HepG2 (cell line): ENCODE measurements around the gene KIF22. TPM values are rescaled to one million over a fixed set of nuclear protein-coding genes. Genes with fewer than 3 reads are reported as not detected.

ENCODE experiments used
- ATAC-seq: fragments of 200-7000 bp; cut with Tn5 transposase; 3 replicates; pipeline ENCODE4 v1.9.1; 2020; ENCODE audit warnings: mild to moderate bottlenecking, moderate library complexity
- BruUV-seq: library from RNA; stranded (reverse); fragments of 400-500 nt; replicated peaks from 2 replicates; lab custom pipeline; 2021; lab: Mats Ljungman, UMichigan
- CTCF ChIA-PET: fragments of 300-600 bp; formaldehyde crosslinking; extraction: SDS; loops from one replicate; lab custom pipeline; 2021; ENCODE audit warnings: low total read pairs, inconsistent platforms, low intra/inter-chr PET ratio; lab: Yijun Ruan, JAX
- POLR2A ChIA-PET: fragments of 350-600 bp; sonication (Branson Sonifier 250); formaldehyde crosslinking; loops from one replicate; lab custom pipeline; 2020; ENCODE audit warnings: antibody characterized with exemption, inconsistent platforms; lab: Yijun Ruan, JAX
- DNase-seq: peaks from one replicate; pipeline ENCODE4 v3.0.0-alpha.2; 2015; ENCODE audit warnings: low spot score
- FAIRE-seq: peaks from 3 replicates; lab custom pipeline; 2011; peaks lifted over from hg19 to GRCh38; lab: Jason Lieb, UNC
- H2AFZ ChIP-seq: one replicate; pipeline ENCODE4 v1.6.1; 2011; ENCODE audit warnings: low read length, inconsistent platforms
- H3K27ac ChIP-seq: fragments of 300-600 bp; 3 replicates; pipeline ENCODE4 v1.8.0; 2011; ENCODE audit warnings: mixed run types, mild to moderate bottlenecking, mixed read lengths, low read length, inconsistent platforms; ENCODE audit not compliant: insufficient read depth; ENCODE audit errors: extremely low read length
- H3K27me3 ChIP-seq, 2 experiments: fragments of 200-600 bp in 1 of 2; 2 replicates in 1 of 2; 3 replicates in 1 of 2; pipeline versions ENCODE4 v1.6.0 to v1.8.0; 2011; ENCODE audit warnings: low read length in 2 of 2, mild to moderate bottlenecking in 2 of 2, moderate library complexity in 2 of 2, inconsistent platforms in 1 of 2; ENCODE audit not compliant: insufficient read depth in 2 of 2, control insufficient read depth in 1 of 2
- H3K36me3 ChIP-seq, 2 experiments: fragments of 200-600 bp in 1 of 2; replicated peaks in 1 of 2; 2 replicates in 1 of 2; 3 replicates in 1 of 2; pipeline versions ENCODE4 v1.5.1 to v1.8.0; 2011; ENCODE audit warnings: low read length in 2 of 2, inconsistent platforms in 1 of 2; ENCODE audit not compliant: insufficient read depth in 2 of 2, control insufficient read depth in 1 of 2
- H3K4me1 ChIP-seq: 2 replicates; pipeline ENCODE4 v1.5.1; 2012; ENCODE audit warnings: low read length, inconsistent platforms; ENCODE audit not compliant: insufficient read depth
- H3K4me2 ChIP-seq: 2 replicates; pipeline ENCODE4 v1.6.0; 2011; ENCODE audit warnings: low read depth, low read length, inconsistent platforms
- H3K4me3 ChIP-seq, 3 experiments: fragments of 200-600 bp in 1 of 3; sonication (generic), shearing (Covaris generic) in 1 of 3; replicated peaks in 1 of 3; 2 replicates each; pipeline ENCODE4 v1.5.1; 2011 to 2016; ENCODE audit warnings: low read length in 3 of 3, inconsistent platforms in 2 of 3, low read depth in 2 of 3, mild to moderate bottlenecking in 2 of 3, control low read depth in 1 of 3, mixed read lengths in 1 of 3; ENCODE audit not compliant: insufficient read depth in 1 of 3
- H3K79me2 ChIP-seq: one replicate; pipeline ENCODE4 v1.6.1; 2011; ENCODE audit warnings: low read length, inconsistent platforms; ENCODE audit not compliant: insufficient read depth
- H3K9ac ChIP-seq: 2 replicates; pipeline ENCODE4 v1.6.0; 2011; ENCODE audit warnings: mild to moderate bottlenecking, low read depth, low read length, inconsistent platforms; ENCODE audit not compliant: insufficient read depth
- H3K9me3 ChIP-seq: 2 replicates; pipeline ENCODE4 v1.5.1; 2012; ENCODE audit warnings: mild to moderate bottlenecking, low read length
- H4K20me1 ChIP-seq: 2 replicates; pipeline ENCODE4 v1.6.0; 2011; ENCODE audit warnings: inconsistent platforms, mild to moderate bottlenecking, low read length, moderate library complexity; ENCODE audit not compliant: insufficient read depth
- AGO2 ChIP-seq: fragments of 200-400 bp; formaldehyde crosslinking; optimal IDR thresholded peaks from 2 replicates; pipeline ENCODE3; 2017; ENCODE audit warnings: mild to moderate bottlenecking, low read depth, low read length, moderate library complexity
- REL ChIP-seq: sonication (generic); formaldehyde crosslinking; conservative IDR thresholded peaks from 2 replicates; pipeline ENCODE4 v1.8.0; 2022; ENCODE audit warnings: mild to moderate bottlenecking, missing genetic modification reagents, moderate library complexity
- WGBS: methylation state at CpG from one replicate; pipeline ENCODE4 v1.1.6; 2017; ENCODE audit warnings: low lambda C conversion rate; 5-methylcytosine and 5-hydroxymethylcytosine counted together
- in situ Hi-C: cut with HindIII; loops from 2 replicates; pipeline ENCODE4 v1.10.0; 2017; ENCODE audit warnings: low pct_unique_long_range_greater_than_20kb; ENCODE audit not compliant: extremely low pct_ligation_motif_present
- intact Hi-C: fragments of 100-400 bp; cut with micrococcal nuclease; formaldehyde crosslinking; loops from one replicate; pipeline ENCODE4 v1.10.0; 2022; ENCODE audit not compliant: unreplicated experiment
- polyA plus RNA-seq, 8 experiments: library from polyadenylated mRNA; depleted of rRNA in 3 of 8; stranded (reverse) in 7 of 8; unstranded in 1 of 8; fragments of >200 nt; fragmentation: Illumina TruSeq in 4 of 8; extraction: Trizol in 4 of 8; gene quantifications; 2 replicates each; pipeline versions ENCODE4 v1.2.1 to v1.2.3, GENCODE V29; 2011 to 2016; ENCODE audit warnings: low read depth in 4 of 8, missing spikeins in 1 of 8, mixed read lengths in 1 of 8; ENCODE audit not compliant: insufficient read depth in 1 of 8
- total RNA-seq, 5 experiments: library from RNA; depleted of rRNA; stranded (reverse); fragments of >200 nt; fragmentation: Illumina TruSeq; extraction: Trizol; gene quantifications; 2 replicates each; pipeline ENCODE4 v1.2.3, GENCODE V29; 2016; ENCODE audit warnings: low read depth in 1 of 5
- TF ChIP-seq, protein P1 (sequence below): sonication (generic); formaldehyde crosslinking; IDR thresholded peaks from 2 replicates; pipeline ENCODE4 v1.5.0; 2020; ENCODE audit warnings: mild to moderate bottlenecking, missing genetic modification reagents

The KIF22 gene
- total and polyA plus RNA-seq, 2 of the 13 experiments (the other 11 are each of a cell fraction or from before 2014, with no cell fraction given) = 95.8 to 118 TPM

DNA sequence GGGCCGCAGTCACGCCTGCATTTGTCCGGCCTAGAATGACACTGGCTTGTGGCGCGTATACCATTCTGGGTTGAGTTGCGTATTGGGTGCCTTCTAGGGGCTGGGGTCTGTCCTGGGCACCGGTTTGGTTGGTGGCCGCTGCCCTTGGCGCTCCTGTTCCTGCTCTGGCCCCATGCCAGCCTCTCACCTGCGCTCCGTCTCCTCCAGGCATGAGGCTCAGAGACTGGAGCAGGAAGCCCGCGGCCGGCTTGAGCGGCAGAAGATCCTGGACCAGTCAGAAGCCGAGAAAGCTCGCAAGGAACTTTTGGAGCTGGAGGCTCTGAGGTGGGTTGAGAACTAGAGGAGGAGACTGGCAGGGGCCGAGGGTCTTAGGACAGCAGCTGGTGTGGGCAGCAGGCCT lies 55.1 kb downstream of the KIF22 start:
- POLR2A ChIA-PET = interaction anchor here (1.4 kb wide), 1 partner anchor 19 kb away, joined by 3 read pairs; no protein-coding TSS in a partner anchor

More for the DNA sequence above, 55.1 kb downstream of the KIF22 start:
- DNase-seq = no peak
- Histone ChIP-seq H2AFZ (no peak overlapping the region), H3K79me2 (no peaks in the 10 kb centered on the region), H3K36me3 (peaks cover 3% of the 10 kb centered on the region in 2 experiments; a peak in 1 of 5 replicates), H4K20me1 (no peaks in the 10 kb centered on the region), H3K27ac (no peak overlapping the region), H3K4me3 (no peak overlapping the region), H3K27me3 (no peaks in the 10 kb centered on the region), H3K4me1 (no peaks in the 10 kb centered on the region), H3K4me2 (no peak overlapping the region), H3K9me3 (no peaks in the 10 kb centered on the region), H3K9ac (no peak overlapping the region)
- TF ChIP-seq AGO2 = peak; percentile 55
- no peak for TF ChIP-seq REL (CRISPR knock-in tag)
- TF ChIP-seq, protein P1, sequence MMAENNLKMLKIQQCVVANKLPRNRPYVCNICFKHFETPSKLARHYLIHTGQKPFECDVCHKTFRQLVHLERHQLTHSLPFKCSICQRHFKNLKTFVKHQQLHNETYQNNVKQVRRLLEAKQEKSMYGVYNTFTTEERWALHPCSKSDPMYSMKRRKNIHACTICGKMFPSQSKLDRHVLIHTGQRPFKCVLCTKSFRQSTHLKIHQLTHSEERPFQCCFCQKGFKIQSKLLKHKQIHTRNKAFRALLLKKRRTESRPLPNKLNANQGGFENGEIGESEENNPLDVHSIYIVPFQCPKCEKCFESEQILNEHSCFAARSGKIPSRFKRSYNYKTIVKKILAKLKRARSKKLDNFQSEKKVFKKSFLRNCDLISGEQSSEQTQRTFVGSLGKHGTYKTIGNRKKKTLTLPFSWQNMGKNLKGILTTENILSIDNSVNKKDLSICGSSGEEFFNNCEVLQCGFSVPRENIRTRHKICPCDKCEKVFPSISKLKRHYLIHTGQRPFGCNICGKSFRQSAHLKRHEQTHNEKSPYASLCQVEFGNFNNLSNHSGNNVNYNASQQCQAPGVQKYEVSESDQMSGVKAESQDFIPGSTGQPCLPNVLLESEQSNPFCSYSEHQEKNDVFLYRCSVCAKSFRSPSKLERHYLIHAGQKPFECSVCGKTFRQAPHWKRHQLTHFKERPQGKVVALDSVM (CRISPR knock-in tag) = no peak
- no peak for FAIRE-seq
- intact Hi-C loops = no loop called here
- WGBS = 93% methylated on average over 18 of the region's 18 CpGs
- in situ Hi-C loops = no loop called here
- CTCF ChIA-PET = no interaction called here
- no peak for ATAC-seq
- BruUV-seq = no TSS peak
